ENCODE measurements around the gene SLC6A3.

DNA sequence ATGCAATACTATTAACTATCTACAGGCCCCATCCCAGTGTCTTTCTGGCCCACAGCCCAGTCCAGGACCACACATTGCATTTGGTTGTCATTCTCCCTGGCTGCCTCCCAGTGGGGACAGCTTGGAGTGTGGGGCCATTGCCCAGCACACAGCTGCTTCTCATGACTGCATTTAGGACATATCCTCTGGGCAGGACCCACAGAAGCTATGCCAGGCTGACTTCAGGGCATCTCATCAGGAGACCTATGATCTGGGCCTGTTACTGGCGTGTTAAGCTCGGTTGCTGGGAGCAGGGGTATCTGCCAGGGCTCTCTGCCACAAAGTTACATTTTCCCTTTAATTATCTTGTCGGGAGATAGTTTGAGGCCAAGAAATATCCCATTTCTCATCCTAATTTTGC lies 68.3 kb downstream of the SLC6A3 start:
- TF ChIP-seq, protein P1, sequence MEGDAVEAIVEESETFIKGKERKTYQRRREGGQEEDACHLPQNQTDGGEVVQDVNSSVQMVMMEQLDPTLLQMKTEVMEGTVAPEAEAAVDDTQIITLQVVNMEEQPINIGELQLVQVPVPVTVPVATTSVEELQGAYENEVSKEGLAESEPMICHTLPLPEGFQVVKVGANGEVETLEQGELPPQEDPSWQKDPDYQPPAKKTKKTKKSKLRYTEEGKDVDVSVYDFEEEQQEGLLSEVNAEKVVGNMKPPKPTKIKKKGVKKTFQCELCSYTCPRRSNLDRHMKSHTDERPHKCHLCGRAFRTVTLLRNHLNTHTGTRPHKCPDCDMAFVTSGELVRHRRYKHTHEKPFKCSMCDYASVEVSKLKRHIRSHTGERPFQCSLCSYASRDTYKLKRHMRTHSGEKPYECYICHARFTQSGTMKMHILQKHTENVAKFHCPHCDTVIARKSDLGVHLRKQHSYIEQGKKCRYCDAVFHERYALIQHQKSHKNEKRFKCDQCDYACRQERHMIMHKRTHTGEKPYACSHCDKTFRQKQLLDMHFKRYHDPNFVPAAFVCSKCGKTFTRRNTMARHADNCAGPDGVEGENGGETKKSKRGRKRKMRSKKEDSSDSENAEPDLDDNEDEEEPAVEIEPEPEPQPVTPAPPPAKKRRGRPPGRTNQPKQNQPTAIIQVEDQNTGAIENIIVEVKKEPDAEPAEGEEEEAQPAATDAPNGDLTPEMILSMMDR (IDR thresholded peaks at IDR 0.05) = no peak
- no peak for TF ChIP-seq POLR2A (IDR thresholded peaks at IDR 0.05)

Measured in uterus (tissue), 2 donors.